ENCODE results near the gene CNOT11.

CNOT11 gene

GRCh38 chr2:101255501-101255900 is 2.8 kb downstream of the CNOT11 start:
- Histone ChIP-seq H3K36me3 (ENCODE audit: low read depth) (peaks cover 40% of the 10 kb centered on the region), H3K4me1 (ENCODE audit: insufficient read depth, poor library complexity, severe bottlenecking) (peaks cover 20% of the 10 kb centered on the region), H3K9me3 (ENCODE audit: severe bottlenecking) (no peaks in the 10 kb centered on the region), H3K4me3 (ENCODE audit: severe bottlenecking) (no peak overlapping the region), H3K27ac (ENCODE audit: poor library complexity, severe bottlenecking) (no peak overlapping the region), H3K27me3 (ENCODE audit: insufficient read depth, poor library complexity, severe bottlenecking) (no peaks in the 10 kb centered on the region)
- TF ChIP-seq CTCF (IDR thresholded peaks at IDR 0.05; ENCODE audit: poor library complexity, severe bottlenecking), result no peak
- ATAC-seq (ENCODE audit: low read depth), result no peak
- no peak for DNase-seq (ENCODE audit: low spot score)

- no peak for TF ChIP-seq CTCF (IDR thresholded peaks at IDR 0.05; ENCODE audit: poor library complexity, severe bottlenecking)
- peaks cover 44% of the 10 kb centered on the region for H3K36me3 ChIP-seq (ENCODE audit: low read depth)
- H3K27me3 ChIP-seq (ENCODE audit: insufficient read depth, poor library complexity, severe bottlenecking), result no peaks in the 10 kb centered on the region
- DNase-seq (ENCODE audit: low spot score), result no peak
- peaks cover 19% of the 10 kb centered on the region for H3K4me1 ChIP-seq (ENCODE audit: insufficient read depth, poor library complexity, severe bottlenecking)
- no peak overlapping the region for H3K27ac ChIP-seq (ENCODE audit: poor library complexity, severe bottlenecking)
- ATAC-seq (ENCODE audit: low read depth), result no peak
- H3K9me3 ChIP-seq (ENCODE audit: severe bottlenecking), result no peaks in the 10 kb centered on the region
- H3K4me3 ChIP-seq (ENCODE audit: severe bottlenecking), result no peak overlapping the region
Observed at GRCh38 chr2:101256316-101256715, 3.6 kb downstream of the CNOT11 start.

- H3K9me3 ChIP-seq (ENCODE audit: severe bottlenecking), result no peaks in the 10 kb centered on the region
- no peak overlapping the region for H3K4me3 ChIP-seq (ENCODE audit: severe bottlenecking)
- no peak for ATAC-seq (ENCODE audit: low read depth)
- DNase-seq (ENCODE audit: low spot score), result no peak
- H3K27me3 ChIP-seq (ENCODE audit: insufficient read depth, poor library complexity, severe bottlenecking), result no peaks in the 10 kb centered on the region
- peaks cover 68% of the 10 kb centered on the region for H3K36me3 ChIP-seq (ENCODE audit: low read depth)
- H3K27ac ChIP-seq (ENCODE audit: poor library complexity, severe bottlenecking), result no peak overlapping the region
- no peak for TF ChIP-seq CTCF (IDR thresholded peaks at IDR 0.05; ENCODE audit: poor library complexity, severe bottlenecking)
- H3K4me1 ChIP-seq (ENCODE audit: insufficient read depth, poor library complexity, severe bottlenecking), result peaks cover 16% of the 10 kb centered on the region
Observed at GRCh38 chr2:101258804-101259203, 6.1 kb downstream of the CNOT11 start.

GRCh38 chr2:101262142-101262541 is 9.5 kb downstream of the CNOT11 start:
- DNase-seq (ENCODE audit: low spot score), result no peak

More at GRCh38 chr2:101262142-101262541, 9.5 kb downstream of the CNOT11 start:
- no peak overlapping the region for H3K4me3 ChIP-seq (ENCODE audit: severe bottlenecking)
- no peak for TF ChIP-seq CTCF (IDR thresholded peaks at IDR 0.05; ENCODE audit: poor library complexity, severe bottlenecking)
- peaks cover 8% of the 10 kb centered on the region for H3K4me1 ChIP-seq (ENCODE audit: insufficient read depth, poor library complexity, severe bottlenecking)
- peaks cover 2% of the 10 kb centered on the region for H3K9me3 ChIP-seq (ENCODE audit: severe bottlenecking)
- no peaks in the 10 kb centered on the region for H3K27me3 ChIP-seq (ENCODE audit: insufficient read depth, poor library complexity, severe bottlenecking)
- peaks cover 91% of the 10 kb centered on the region for H3K36me3 ChIP-seq (ENCODE audit: low read depth)
- ATAC-seq (ENCODE audit: low read depth), result no peak
- H3K27ac ChIP-seq (ENCODE audit: poor library complexity, severe bottlenecking), result no peak overlapping the region

Measured in RWPE2 (cell line).